Tibial artery (tissue), 4 donors: Measurements from ENCODE around the gene ROBO1.
A peak's percentile ranks its signal among the peaks of the same experiment; 100 is the strongest.

Experiments
- DNase-seq, 2 donors: peaks; one replicate each; pipeline ENCODE4 v3.0.0-alpha.2; 2019
- H3K27ac ChIP-seq, 2 donors: fragments of 200-600 bp; sonication (generic) in 1 of 2; 1 replicate in 1 of 2; 2 replicates in 1 of 2; pipeline ENCODE4 v1.5.1; 2018 to 2019; ENCODE audit warnings: mild to moderate bottlenecking in 1 of 2
- H3K27me3 ChIP-seq, 2 donors: fragments of 200-600 bp; sonication (generic) in 1 of 2; one replicate each; pipeline versions ENCODE4 v1.5.1 to v1.6.0; 2016 to 2019
- H3K36me3 ChIP-seq, 3 donors: fragments of 200-600 bp; sonication (generic) in 2 of 3; one replicate each; pipeline ENCODE4 v1.5.1; 2016 to 2019; ENCODE audit warnings: mild to moderate bottlenecking in 2 of 3
- H3K4me1 ChIP-seq, 4 donors: fragments of 200-600 bp; sonication (generic) in 2 of 4; 1 replicate in 3 of 4; 2 replicates in 1 of 4; pipeline ENCODE4 v1.5.1; 2016 to 2019
- H3K4me3 ChIP-seq, 2 donors: fragments of 200-600 bp; sonication (generic) in 1 of 2; 1 replicate in 1 of 2; 2 replicates in 1 of 2; pipeline ENCODE4 v1.5.1; 2018 to 2019; ENCODE audit warnings: mild to moderate bottlenecking in 2 of 2
- H3K9me3 ChIP-seq, 3 donors: fragments of 200-600 bp; sonication (generic) in 1 of 3; one replicate each; pipeline ENCODE4 v1.5.1; 2016 to 2019
- CTCF ChIP-seq, 2 experiments: fragments of 200-600 bp in 1 of 2; fragments of 450-650 bp in 1 of 2; IDR thresholded peaks; one replicate each; pipeline ENCODE4 v1.5.1; 2017 to 2019; ENCODE audit warnings: antibody characterized with exemption in 2 of 2, mild to moderate bottlenecking in 1 of 2, moderate library complexity in 1 of 2
- intact Hi-C: fragments of 100-400 bp; cut with DNase I; formaldehyde crosslinking; loops from one replicate; pipeline ENCODE4 v1.15.0; 2023; ENCODE audit warnings: low total_unique reads

Gene ROBO1

GRCh38 chr3:79039192-79039591 lies 728.6 kb downstream of the ROBO1 start:
- no peaks in the 10 kb centered on the region for H3K27me3 ChIP-seq
- H3K9me3 ChIP-seq: no peaks in the 10 kb centered on the region
- no peak for TF ChIP-seq CTCF (IDR thresholded peaks at IDR 0.05)
- H3K4me3 ChIP-seq: no peak overlapping the region
- H3K4me1 ChIP-seq: no peaks in the 10 kb centered on the region
- H3K36me3 ChIP-seq: no peaks in the 10 kb centered on the region
- DNase-seq: no peak
- H3K27ac ChIP-seq: no peak overlapping the region
- intact Hi-C loops: no loop called here

- Histone ChIP-seq H3K27ac (no peak overlapping the region), H3K36me3 (no peaks in the 10 kb centered on the region), H3K4me1 (no peaks in the 10 kb centered on the region), H3K4me3 (no peak overlapping the region), H3K27me3 (no peaks in the 10 kb centered on the region), H3K9me3 (no peaks in the 10 kb centered on the region)
- no peak for DNase-seq
- no peak for TF ChIP-seq CTCF (IDR thresholded peaks at IDR 0.05)
- intact Hi-C loops: no loop called here
Observed at GRCh38 chr3:79038636-79039035, 729.2 kb downstream of the ROBO1 start.

DNA sequence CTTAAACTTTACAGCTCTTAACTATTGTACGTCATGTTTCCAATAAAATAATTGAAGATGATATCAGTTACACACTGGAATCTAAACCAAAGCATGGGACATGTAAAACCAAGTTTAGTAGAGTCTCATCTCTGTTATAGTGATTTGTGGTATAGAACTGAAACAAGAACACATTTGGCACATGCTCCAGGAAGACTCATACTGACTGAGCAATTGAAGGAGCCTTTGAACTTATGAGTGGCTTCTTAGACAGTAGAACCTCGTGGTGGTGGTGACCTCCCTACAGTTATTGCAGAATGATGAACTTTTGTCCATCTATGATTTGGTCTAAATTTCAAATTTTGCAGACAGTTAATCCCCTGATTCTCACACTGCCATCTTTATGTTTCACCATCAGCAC lies 729.7 kb downstream of the ROBO1 start:
- no peaks in the 10 kb centered on the region for H3K27me3 ChIP-seq
- intact Hi-C loops: no loop called here
- no peaks in the 10 kb centered on the region for H3K9me3 ChIP-seq
- no peaks in the 10 kb centered on the region for H3K36me3 ChIP-seq
- no peak overlapping the region for H3K4me3 ChIP-seq
- H3K4me1 ChIP-seq: no peaks in the 10 kb centered on the region
- H3K27ac ChIP-seq: no peak overlapping the region
- DNase-seq: no peak
- no peak for TF ChIP-seq CTCF (IDR thresholded peaks at IDR 0.05)

DNA sequence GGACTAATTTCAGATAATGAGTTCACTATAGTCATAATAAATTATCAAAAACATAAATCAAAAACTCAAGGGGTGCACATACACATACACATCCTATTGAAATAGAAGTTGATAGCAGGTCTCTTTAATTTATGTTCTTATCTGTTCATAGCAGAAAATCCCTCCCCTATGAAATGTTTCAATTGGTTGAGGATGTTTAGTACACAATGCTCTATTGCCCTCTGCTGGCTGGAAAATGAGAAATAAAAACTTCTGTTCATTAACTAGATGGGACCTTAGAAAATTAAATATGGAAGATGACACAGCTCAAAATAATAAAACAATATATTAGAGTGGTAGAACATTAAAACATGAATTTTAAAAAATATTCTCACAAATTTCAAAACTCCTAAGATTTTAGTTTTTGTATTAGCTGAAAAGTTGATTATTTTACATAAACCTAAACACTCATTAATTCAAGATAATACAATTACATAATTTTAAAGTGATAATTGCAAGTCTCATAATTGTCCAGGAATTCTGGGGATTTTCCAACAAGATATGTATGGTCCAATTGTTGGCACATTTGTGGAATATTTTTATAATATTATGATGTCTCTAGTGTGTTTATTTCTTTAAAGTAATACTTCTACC lies 735.0 kb downstream of the ROBO1 start:
- no peaks in the 10 kb centered on the region for H3K9me3 ChIP-seq
- H3K27me3 ChIP-seq: no peaks in the 10 kb centered on the region
- no peaks in the 10 kb centered on the region for H3K4me1 ChIP-seq
- no peaks in the 10 kb centered on the region for H3K36me3 ChIP-seq
- intact Hi-C loops: loop anchor here (5.0 kb wide), 1 partner anchor 376 kb away; no protein-coding TSS in a partner anchor
- no peak for DNase-seq
- peak; percentile 54 to 75 for TF ChIP-seq CTCF (IDR thresholded peaks at IDR 0.05)
- no peak overlapping the region for H3K4me3 ChIP-seq
- no peak overlapping the region for H3K27ac ChIP-seq

GRCh38 chr3:79030157-79030556 lies 737.6 kb downstream of the ROBO1 start:
- intact Hi-C loops: loop anchor here (5.0 kb wide), 1 partner anchor 373 kb away; no protein-coding TSS in a partner anchor
- no peak for DNase-seq

More at GRCh38 chr3:79030157-79030556, 737.6 kb downstream of the ROBO1 start:
- Histone ChIP-seq H3K4me1 (no peaks in the 10 kb centered on the region), H3K36me3 (no peaks in the 10 kb centered on the region), H3K27ac (no peak overlapping the region), H3K4me3 (no peak overlapping the region), H3K27me3 (no peaks in the 10 kb centered on the region), H3K9me3 (no peaks in the 10 kb centered on the region)
- TF ChIP-seq CTCF (IDR thresholded peaks at IDR 0.05): no peak
